Left ventricle myocardium inferior (tissue), 1 donor: ENCODE results near the gene STAU1. TPM values are rescaled to one million over a fixed set of nuclear protein-coding genes. Genes with fewer than 3 reads are reported as not detected.

Source experiments
- DNase-seq: peaks from one replicate; pipeline ENCODE4 v3.0.0-alpha.2; 2020
- H3K27ac ChIP-seq: fragments of 200-600 bp; replicated peaks from 2 replicates; pipeline ENCODE4 v1.8.0; 2021
- H3K27me3 ChIP-seq: fragments of 200-600 bp; 2 replicates; pipeline ENCODE4 v1.8.0; 2021; ENCODE audit warnings: low read depth
- H3K36me3 ChIP-seq: fragments of 200-600 bp; 2 replicates; pipeline ENCODE4 v1.8.0; 2021
- H3K4me1 ChIP-seq: fragments of 200-600 bp; 2 replicates; pipeline ENCODE4 v1.8.0; 2021
- H3K4me3 ChIP-seq: fragments of 200-600 bp; 2 replicates; pipeline ENCODE4 v1.8.0; 2021; ENCODE audit warnings: mild to moderate bottlenecking, moderate library complexity
- H3K9me3 ChIP-seq: fragments of 200-600 bp; replicated peaks from 2 replicates; pipeline ENCODE4 v1.8.0; 2021
- CTCF ChIP-seq: fragments of 200-600 bp; IDR thresholded peaks from 2 replicates; pipeline ENCODE4 v1.8.0; 2021; ENCODE audit warnings: antibody characterized with exemption, mild to moderate bottlenecking, borderline replicate concordance
- intact Hi-C: fragments of 100-400 bp; cut with micrococcal nuclease; formaldehyde crosslinking; loops from one replicate; pipeline ENCODE4 v1.11.0; 2022
- total RNA-seq: library from RNA; stranded (reverse); fragmentation: NEBNext Ultra II Directional; extraction: Animal tissue kit (Norgen Biotek cat#: 25700); gene quantifications from one replicate; pipeline ENCODE4 v1.2.1, GENCODE V29; 2021
- donor health status: DM: no; HTN: yes; CAD: no; lungs with severe emphysema.

STAU1 gene
- total RNA-seq, 1 donor from 2014 or later: 63.4 TPM

- Histone ChIP-seq H3K4me3 (no peak overlapping the region), H3K27me3 (no peaks in the 10 kb centered on the region), H3K27ac (no peak overlapping the region), H3K9me3 (no peaks in the 10 kb centered on the region), H3K4me1 (no peaks in the 10 kb centered on the region), H3K36me3 (peaks cover 97% of the 10 kb centered on the region)
- intact Hi-C loops: no loop called here
- no peak for TF ChIP-seq CTCF
- DNase-seq: no peak
Observed at GRCh38 chr20:49231471-49231870, 43.3 kb upstream of the STAU1 start.

GRCh38 chr20:49230561-49231133, 42.5 kb upstream of the STAU1 start:
- no peak for TF ChIP-seq CTCF
- H3K9me3 ChIP-seq: no peaks in the 10 kb centered on the region
- H3K36me3 ChIP-seq: peaks cover 97% of the 10 kb centered on the region
- intact Hi-C loops: no loop called here
- no peak overlapping the region for H3K4me3 ChIP-seq
- no peak overlapping the region for H3K27ac ChIP-seq
- no peaks in the 10 kb centered on the region for H3K4me1 ChIP-seq
- H3K27me3 ChIP-seq: no peaks in the 10 kb centered on the region
- peak; percentile 36 for DNase-seq

- Histone ChIP-seq H3K27ac (no peak overlapping the region), H3K27me3 (no peaks in the 10 kb centered on the region), H3K4me1 (no peaks in the 10 kb centered on the region), H3K9me3 (no peaks in the 10 kb centered on the region), H3K36me3 (peaks cover 97% of the 10 kb centered on the region), H3K4me3 (no peak overlapping the region)
- no peak for TF ChIP-seq CTCF
- DNase-seq: no peak
- intact Hi-C loops: no loop called here
Observed at GRCh38 chr20:49230021-49230420, 41.9 kb upstream of the STAU1 start.

- Histone ChIP-seq H3K27me3 (no peaks in the 10 kb centered on the region), H3K27ac (no peak overlapping the region), H3K36me3 (peaks cover 97% of the 10 kb centered on the region), H3K4me3 (no peak overlapping the region), H3K4me1 (no peaks in the 10 kb centered on the region), H3K9me3 (no peaks in the 10 kb centered on the region)
- no peak for DNase-seq
- intact Hi-C loops: no loop called here
- TF ChIP-seq CTCF: no peak
Observed at GRCh38 chr20:49229381-49229780, 41.2 kb upstream of the STAU1 start.

GRCh38 chr20:49228676-49229075, 40.5 kb upstream of the STAU1 start:
- no peaks in the 10 kb centered on the region for H3K27me3 ChIP-seq
- H3K36me3 ChIP-seq: peaks cover 97% of the 10 kb centered on the region
- no peaks in the 10 kb centered on the region for H3K9me3 ChIP-seq
- no peak overlapping the region for H3K27ac ChIP-seq
- no peak overlapping the region for H3K4me3 ChIP-seq
- intact Hi-C loops: no loop called here
- no peaks in the 10 kb centered on the region for H3K4me1 ChIP-seq
- TF ChIP-seq CTCF: no peak
- DNase-seq: no peak
